Measurements from ENCODE around the gene ELMO1.

Gene ELMO1

DNA sequence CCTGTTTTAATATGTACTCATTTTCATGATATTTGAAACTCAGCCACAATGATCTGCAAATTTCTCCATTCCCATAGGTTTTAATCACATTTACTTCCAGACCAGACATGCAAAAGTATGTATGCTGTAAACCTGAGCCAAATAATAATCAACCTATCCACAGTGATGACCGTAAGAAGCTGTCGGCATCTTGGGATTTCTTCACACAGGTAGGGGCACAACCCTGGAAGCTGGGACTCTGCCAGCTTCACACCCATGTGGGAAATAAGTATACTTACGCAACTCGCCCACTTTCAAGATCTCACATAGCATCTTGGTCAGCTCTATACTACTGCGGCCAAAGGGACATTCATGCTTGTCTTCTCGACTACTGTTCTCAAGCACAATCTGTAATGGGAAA lies 352.3 kb downstream of the ELMO1 start:
- DNase-seq (ENCODE audit: low spot score) = no peak

DNA sequence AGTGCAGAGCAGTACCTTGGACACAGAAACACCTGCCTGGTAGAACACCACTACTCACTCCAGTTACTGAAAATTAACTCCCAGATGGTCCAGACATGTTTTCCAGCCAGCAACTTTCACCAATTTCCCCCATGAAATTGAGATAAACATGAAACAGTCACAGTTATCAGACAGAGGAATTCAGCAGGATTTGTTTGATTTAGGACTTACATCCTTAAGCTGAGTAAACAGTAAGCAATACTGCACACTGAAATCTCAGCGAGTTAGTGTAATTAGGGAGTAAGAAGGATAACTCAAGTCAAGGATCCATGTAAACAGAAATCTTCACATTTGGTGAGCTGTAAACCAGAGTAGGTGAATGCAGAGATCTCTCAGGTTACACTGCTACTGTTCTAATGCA lies 353.5 kb downstream of the ELMO1 start:
- no peak for DNase-seq (ENCODE audit: low spot score)

DNA sequence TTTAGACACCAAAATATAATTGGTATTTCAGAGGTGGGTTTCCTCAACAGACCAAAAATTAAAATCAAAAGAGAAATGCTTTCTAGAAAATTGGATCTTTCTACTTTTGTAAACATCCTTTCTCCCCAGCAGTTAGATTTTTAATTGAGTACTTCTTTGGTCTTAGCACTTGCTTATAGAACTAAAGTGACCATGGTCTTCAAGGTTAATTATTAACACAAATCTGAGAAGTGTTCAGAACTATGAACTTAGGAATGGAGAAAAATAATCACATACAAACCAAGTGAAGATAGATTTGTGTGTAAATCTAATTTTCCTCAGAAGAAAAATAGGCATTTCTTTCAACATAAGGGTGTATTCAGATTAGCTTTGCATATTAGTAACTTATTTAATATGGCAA lies 355.4 kb downstream of the ELMO1 start:
- no peak for DNase-seq (ENCODE audit: low spot score)

DNA sequence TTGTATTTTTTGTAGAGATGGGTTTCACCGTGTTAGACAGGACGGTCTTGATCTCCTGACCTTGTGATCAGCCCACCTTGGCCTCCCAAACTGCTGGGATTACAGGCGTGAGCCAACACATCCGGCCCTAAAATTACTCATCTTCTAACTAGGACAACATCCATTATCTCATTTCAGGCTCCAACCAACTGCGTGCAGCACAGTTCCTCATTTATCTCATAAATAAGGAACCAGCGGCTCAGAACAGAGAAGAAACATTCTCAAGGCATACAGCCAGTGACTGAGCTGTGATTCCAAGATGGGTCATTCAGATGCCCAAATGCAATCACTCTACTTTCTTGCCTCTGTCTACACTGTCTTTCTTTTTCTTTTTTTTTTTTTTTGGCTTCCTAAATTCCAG lies 356.1 kb downstream of the ELMO1 start:
- no peak for DNase-seq (ENCODE audit: low spot score)

- no peak for DNase-seq (ENCODE audit: low spot score)
Observed at GRCh38 chr7:37089972-37090371, 358.7 kb downstream of the ELMO1 start.

- DNase-seq (ENCODE audit: low spot score) = no peak
Observed at GRCh38 chr7:37085600-37085999, 363.1 kb downstream of the ELMO1 start.

GRCh38 chr7:37084303-37084702 lies 364.4 kb downstream of the ELMO1 start:
- no peak for DNase-seq (ENCODE audit: low spot score)

DNA sequence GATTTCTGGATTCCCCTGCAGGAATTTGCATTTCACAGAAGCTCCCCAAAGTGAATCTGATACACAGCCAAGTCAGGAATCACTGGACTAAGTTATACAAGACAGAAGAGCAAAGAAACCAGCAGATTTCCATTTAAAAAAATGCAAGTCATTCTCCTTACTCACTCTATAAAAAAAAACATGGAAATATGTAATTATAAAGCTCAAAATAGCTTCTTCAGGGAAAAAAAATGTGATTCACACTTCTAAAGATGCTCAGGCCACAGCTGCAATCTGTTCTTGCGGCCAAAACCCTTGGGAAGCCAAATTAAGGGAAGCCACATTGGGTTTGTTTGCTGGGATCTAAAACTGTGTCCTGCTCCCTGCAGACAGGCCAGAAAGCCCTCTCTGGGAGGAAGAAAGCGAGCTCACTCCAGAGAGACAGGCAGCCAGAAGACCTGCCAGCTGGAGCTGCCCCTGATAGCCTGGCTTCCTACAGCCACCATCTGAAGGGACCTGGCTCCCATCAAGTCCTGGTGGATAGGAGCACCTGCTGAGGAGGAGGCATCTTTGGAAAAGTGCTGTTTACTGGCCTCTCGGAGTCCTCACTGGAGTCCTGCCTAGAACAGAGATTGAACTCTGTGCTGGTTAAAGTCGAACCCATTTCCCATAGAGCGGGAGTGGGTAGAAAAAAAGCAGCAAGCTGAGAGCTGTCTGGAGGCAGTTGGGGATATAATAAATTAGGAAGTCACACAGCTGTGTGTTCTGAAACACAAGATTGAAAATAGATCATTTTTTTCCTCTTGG lies 365.2 kb downstream of the ELMO1 start:
- DNase-seq (ENCODE audit: low spot score) = no peak

DNA sequence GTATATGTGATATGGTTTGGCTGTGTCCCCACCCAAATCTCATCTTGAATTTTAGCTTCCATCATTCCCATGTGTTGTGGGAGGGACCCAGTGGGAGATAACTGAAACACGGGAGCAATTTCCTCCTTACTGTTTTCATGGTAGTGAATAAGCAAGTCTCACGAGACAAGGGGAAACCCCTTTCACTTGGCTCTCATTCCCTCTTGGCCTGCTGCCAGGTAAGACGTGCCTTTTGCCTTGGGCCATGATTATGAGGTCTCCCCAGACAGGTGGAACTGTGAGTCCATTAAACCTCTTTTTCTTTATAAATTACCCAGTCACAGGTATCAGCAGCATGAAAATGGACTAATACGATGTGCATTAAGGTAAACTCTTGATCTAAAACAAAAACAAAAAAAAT lies 367.2 kb downstream of the ELMO1 start:
- DNase-seq (ENCODE audit: low spot score) = no peak

DNA sequence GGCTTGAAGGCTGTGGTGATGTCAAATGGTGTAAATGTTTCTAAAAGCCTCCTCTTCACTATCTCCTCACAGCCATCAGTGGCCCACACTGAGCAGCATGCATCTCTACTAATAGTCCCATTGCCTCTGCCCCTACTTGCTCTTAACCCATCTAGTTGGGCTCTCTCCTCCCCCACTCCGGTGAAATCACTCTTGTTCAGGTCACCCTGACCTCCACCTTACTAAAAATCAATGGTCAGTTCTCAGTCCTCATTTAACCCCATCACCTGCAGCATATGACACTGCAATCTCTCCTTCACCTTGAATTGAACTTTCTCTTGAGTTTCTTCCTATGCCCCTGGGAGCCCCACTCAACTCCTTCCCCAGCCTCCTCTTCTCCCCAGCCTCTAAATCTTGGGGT lies 369.2 kb downstream of the ELMO1 start:
- DNase-seq (ENCODE audit: low spot score) = no peak

DNA sequence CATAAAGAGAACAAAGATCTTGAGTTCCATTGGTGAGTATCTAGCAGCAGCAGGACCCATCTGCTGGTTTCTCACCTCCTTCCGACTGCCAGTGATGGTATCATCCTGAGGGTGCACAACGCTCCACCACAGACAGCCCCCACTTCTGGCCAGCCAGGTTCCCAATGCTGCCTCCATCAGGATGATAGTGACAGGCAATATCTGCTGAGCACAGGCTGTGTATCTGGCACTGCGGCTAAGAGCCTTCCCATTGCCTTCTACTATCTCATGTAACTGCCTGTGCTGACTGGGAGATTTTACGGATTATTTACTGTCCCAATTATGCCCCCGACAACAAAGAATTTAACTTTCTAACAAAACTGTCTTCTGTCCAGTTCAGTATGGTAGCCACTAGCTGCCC lies 372.0 kb downstream of the ELMO1 start:
- no peak for DNase-seq (ENCODE audit: low spot score)

- DNase-seq (ENCODE audit: low spot score) = no peak
Observed at GRCh38 chr7:37074370-37074769, 374.3 kb downstream of the ELMO1 start.

DNA sequence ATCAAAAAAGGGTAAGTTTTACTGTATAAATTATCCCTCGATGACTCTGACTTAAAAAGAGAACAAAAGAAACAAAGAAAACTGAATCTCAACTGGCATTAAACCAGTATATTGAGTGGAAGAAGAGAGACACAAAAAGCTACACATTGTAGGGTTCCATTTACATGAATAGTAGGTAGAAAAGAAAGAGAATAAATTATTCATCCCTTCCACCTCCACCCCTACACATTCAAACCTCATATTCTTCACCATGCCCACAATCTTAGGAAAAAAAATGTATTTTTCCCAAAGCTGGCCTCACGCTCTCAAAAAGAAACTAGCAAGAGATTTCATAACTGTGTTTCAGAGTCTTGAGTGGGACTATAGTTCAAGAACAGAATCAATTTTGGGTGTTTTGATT lies 377.5 kb downstream of the ELMO1 start:
- DNase-seq (ENCODE audit: low spot score) = no peak

DNA sequence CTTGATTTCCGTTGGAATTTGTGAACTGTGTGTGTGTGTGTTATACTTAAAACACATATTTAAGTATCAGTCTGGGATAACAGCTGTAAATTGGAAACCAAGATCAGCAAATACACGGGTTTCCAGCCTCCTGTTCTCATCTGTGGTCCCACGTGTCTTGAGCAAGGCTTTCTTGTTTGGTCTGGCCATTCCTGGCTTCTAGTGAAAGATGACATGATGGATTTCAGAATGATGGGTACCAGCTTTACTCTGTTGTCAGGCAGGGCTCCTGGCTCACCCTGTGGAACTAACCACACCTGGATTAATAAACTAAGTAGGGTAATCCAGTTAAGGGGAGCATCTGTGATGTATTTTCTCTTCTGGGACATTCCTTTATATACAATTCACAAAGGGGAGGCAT lies 378.2 kb downstream of the ELMO1 start:
- DNase-seq (ENCODE audit: low spot score) = no peak

DNA sequence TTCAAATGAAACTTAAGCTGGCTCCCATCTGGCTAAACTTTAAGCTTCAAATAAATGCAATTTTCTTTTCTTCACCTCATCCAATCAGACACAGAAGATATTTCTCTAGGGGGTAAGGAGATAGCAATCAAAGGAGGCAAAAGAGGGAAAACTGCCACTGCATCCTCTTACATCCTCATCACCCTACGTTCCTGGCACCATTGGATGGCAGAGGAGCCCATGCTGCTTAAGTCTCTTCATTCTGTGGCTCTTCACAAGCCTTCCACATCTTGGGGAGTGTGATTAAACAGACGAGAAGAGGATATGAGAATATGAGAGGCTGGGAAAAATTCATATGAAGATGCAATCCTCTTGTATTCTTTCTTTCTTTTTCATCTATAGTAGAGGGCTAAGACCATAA lies 378.6 kb downstream of the ELMO1 start:
- no peak for DNase-seq (ENCODE audit: low spot score)

- no peak for DNase-seq (ENCODE audit: low spot score)
Observed at GRCh38 chr7:37069336-37069735, 379.3 kb downstream of the ELMO1 start.

DNA sequence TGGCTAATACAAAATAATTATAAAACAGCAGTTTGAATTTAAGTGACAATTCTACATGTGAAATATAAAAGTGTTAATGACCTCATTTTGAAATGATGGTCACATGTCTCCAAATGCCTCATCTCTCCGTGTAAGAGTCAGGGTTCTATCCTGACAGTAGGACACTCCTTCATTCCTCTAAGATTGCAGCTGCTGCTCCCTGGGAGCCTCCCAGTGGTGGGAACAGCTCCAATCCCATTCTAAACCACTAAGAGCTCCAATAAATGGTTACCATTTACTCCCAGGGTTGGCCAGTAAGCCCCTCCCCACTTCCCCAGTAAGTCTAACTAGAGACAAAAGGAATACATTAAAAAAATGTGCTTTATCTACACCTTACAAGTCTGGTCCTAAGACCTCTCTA lies 379.8 kb downstream of the ELMO1 start:
- no peak for DNase-seq (ENCODE audit: low spot score)

- DNase-seq (ENCODE audit: low spot score) = no peak
Observed at GRCh38 chr7:37068038-37068437, 380.6 kb downstream of the ELMO1 start.

DNA sequence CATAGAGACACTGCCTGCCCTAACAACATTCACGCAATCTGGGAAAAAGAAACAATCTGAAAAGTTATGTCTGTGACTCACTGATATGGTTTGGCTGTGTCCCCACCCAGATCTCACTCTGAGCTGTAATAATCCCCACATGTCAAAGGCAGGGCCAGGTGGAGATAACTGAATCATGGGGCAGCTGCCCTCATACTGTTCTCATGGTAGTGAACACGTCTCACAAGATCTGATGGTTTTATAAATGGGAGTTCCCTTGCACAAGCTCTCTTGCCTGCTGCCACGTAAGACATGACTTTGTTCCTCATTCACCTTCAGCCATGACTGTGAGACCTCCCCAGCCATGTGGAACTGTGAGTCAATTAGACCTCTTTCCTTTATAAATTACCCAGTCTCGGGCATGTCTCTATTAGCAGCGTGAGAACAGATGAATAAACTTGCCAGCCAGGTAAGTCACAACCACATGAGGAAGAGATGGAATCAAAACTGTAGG lies 382.8 kb downstream of the ELMO1 start:
- DNase-seq (ENCODE audit: low spot score) = no peak

GRCh38 chr7:37062560-37062859 lies 386.2 kb downstream of the ELMO1 start:
- DNase-seq (ENCODE audit: low spot score) = no peak

- DNase-seq (ENCODE audit: low spot score) = no peak
Observed at GRCh38 chr7:37061849-37062559, 386.7 kb downstream of the ELMO1 start.

DNA sequence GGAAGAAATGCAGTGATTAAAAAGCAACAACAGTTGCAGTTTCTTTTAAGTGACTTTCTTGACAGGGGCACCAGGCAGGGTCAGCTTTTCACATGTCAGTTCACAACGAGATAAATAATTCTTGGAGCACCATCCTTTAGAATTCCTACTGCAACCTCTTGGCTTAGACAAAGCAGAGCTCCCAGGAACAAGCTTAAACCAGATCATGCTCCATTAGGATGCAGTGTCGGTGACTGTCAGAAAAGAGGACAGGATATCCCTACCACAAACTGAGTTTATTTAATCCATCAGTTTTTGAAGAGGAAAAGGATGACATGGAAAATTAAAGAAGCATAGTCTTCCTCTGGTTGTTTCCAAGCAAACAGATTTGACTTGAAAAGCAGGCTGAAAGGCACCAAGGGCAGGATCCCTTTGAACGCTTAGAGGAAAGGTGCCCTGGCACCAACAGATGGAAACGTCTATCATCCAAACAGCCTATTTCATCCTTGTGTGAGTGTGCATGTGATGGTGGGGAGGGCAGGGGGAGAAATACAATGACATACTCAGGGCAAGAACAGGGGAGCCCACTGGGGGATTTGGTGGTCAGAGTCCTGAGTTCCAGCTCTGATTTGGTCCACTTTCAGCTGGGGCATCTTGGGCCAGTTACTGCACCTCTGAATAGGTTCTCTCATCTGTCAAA lies 392.3 kb downstream of the ELMO1 start:
- DNase-seq (ENCODE audit: low spot score) = no peak

- no peak for DNase-seq (ENCODE audit: low spot score)
Observed at GRCh38 chr7:37054624-37055241, 393.9 kb downstream of the ELMO1 start.
